ENCODE results near the gene MED26. TPM values are rescaled to one million over a fixed set of nuclear protein-coding genes. Genes with fewer than 3 reads are reported as not detected.
"Not testable (repeated sequence)": the region's sequence is repeated elsewhere in the genome, so short reads cannot be mapped to it uniquely, and the experiment has no call there.

MED26 gene
- total and polyA plus RNA-seq, 10 of the 15 experiments (the other 5 are each of a cell fraction or from before 2014, with no cell fraction given) = 1.1 to 21.4 (median 9.7) TPM

- peaks cover 6 to 14% of the 10 kb centered on the region in 2 experiments for H3K36me3 ChIP-seq (ENCODE audit: control insufficient read depth in 2 of 2, insufficient read depth in 2 of 2, low read length in 1 of 2)
- RAD21 ChIA-PET (ENCODE audit: unreplicated experiment); DNase-seq (ENCODE audit: low read depth, low spot score); in situ Hi-C loops (cut with MboI); ATAC-seq; H3K4me2 ChIP-seq (ENCODE audit: control insufficient read depth, insufficient read depth); H4K20me1 ChIP-seq (ENCODE audit: control insufficient read depth, insufficient read depth); H3K9me3 ChIP-seq (replicated peaks; ENCODE audit: control insufficient read depth, insufficient read depth, low read length); H3K27ac ChIP-seq (ENCODE audit: control insufficient read depth, insufficient read depth); H3K79me2 ChIP-seq (ENCODE audit: control insufficient read depth, insufficient read depth, low read length); H3K4me3 ChIP-seq; intact Hi-C loops (cut with micrococcal nuclease; ENCODE audit: unreplicated experiment); H3K27me3 ChIP-seq (replicated peaks in 1 of 2; ENCODE audit: control insufficient read depth in 2 of 2, insufficient read depth in 2 of 2, low read length in 1 of 2); FAIRE-seq; H3K9ac ChIP-seq (ENCODE audit: control insufficient read depth, insufficient read depth, low read length); H2AFZ ChIP-seq (ENCODE audit: control insufficient read depth, low read depth, low read length): not testable (repeated sequence)
- ChIA-PET POLR2A (interaction anchor here (0.6 to 0.7 kb wide), 2 partner anchors 46 to 1289 kb away, joined by 3 read pairs; no protein-coding TSS in a partner anchor), CTCF (interaction anchor here (0.6 kb wide), 1 partner anchor 462 kb away, joined by 4 read pairs; no protein-coding TSS in a partner anchor), SMC1A (ENCODE audit: uncharacterized antibody, unreplicated experiment) (interaction anchor here (0.7 kb wide), 1 partner anchor 466 kb away, joined by 4 read pairs; no protein-coding TSS in a partner anchor)
- peaks cover 32% of the 10 kb centered on the region for H3K4me1 ChIP-seq (ENCODE audit: control insufficient read depth, insufficient read depth, low read length)
- BruUV-seq (replicated peaks) = TSS peak; percentile 49
- WGBS (ENCODE audit: insufficient coverage, insufficient replicate concordance, low lambda C conversion rate, missing lambda C conversion rate) = 83% methylated on average over 6 of the region's 6 CpGs
Observed at GRCh38 chr19:16551902-16552301, 76.1 kb downstream of the MED26 start.

GRCh38 chr19:16548956-16549355 lies 79.0 kb downstream of the MED26 start:
- no peak overlapping the region for H3K4me3 ChIP-seq
- FAIRE-seq = no peak
- H2AFZ ChIP-seq (ENCODE audit: control insufficient read depth, low read depth, low read length) = no peak overlapping the region
- 98% methylated on average over 4 of the region's 4 CpGs for WGBS (ENCODE audit: insufficient coverage, insufficient replicate concordance, low lambda C conversion rate, missing lambda C conversion rate)
- ATAC-seq = no peak
- no peaks in the 10 kb centered on the region for H3K27me3 ChIP-seq (replicated peaks in 1 of 2; ENCODE audit: control insufficient read depth in 2 of 2, insufficient read depth in 2 of 2, low read length in 1 of 2)
- peaks cover 0 to 6% of the 10 kb centered on the region in 2 experiments for H3K36me3 ChIP-seq (ENCODE audit: control insufficient read depth in 2 of 2, insufficient read depth in 2 of 2, low read length in 1 of 2)
- H3K9ac ChIP-seq (ENCODE audit: control insufficient read depth, insufficient read depth, low read length) = no peak overlapping the region
- RAD21 ChIA-PET (ENCODE audit: unreplicated experiment) = interaction anchor here (0.5 to 0.8 kb wide), 3 partner anchors 63 to 821 kb away, joined by 3 to 4 read pairs (median 4); no protein-coding TSS in a partner anchor
- peak overlapping the region; percentile 1; the same call in 1 of the 2 replicates for H3K4me2 ChIP-seq (ENCODE audit: control insufficient read depth, insufficient read depth)
- POLR2A ChIA-PET = interaction anchor here (0.6 to 1.3 kb wide), 4 partner anchors 18 to 78 kb away, joined by 3 read pairs; no protein-coding TSS in a partner anchor
- H3K27ac ChIP-seq (ENCODE audit: control insufficient read depth, insufficient read depth) = 0 out of 2 replicates have a peak overlapping the region, but pooled peaks have one; percentile 84
- H3K79me2 ChIP-seq (ENCODE audit: control insufficient read depth, insufficient read depth, low read length) = peaks cover 17% of the 10 kb centered on the region
- no peak for DNase-seq (ENCODE audit: low read depth, low spot score)
- no TSS peak for BruUV-seq (replicated peaks)
- H3K4me1 ChIP-seq (ENCODE audit: control insufficient read depth, insufficient read depth, low read length) = peaks cover 38% of the 10 kb centered on the region
- no peaks in the 10 kb centered on the region for H3K9me3 ChIP-seq (replicated peaks; ENCODE audit: control insufficient read depth, insufficient read depth, low read length)
- CTCF ChIA-PET = interaction anchor here (1.3 kb wide), 1 partner anchor 171 kb away, joined by 4 read pairs; the partner anchor contains the start of gene NWD1
- no peak for TF ChIP-seq USF1 (IDR thresholded peaks at IDR 0.05; ENCODE audit: borderline replicate concordance, extremely low read length, insufficient read depth, low read depth, low read length)
- no peak for TF ChIP-seq PBX3 (IDR thresholded peaks at IDR 0.05; ENCODE audit: insufficient replicate concordance, low read depth, low read length)
- TF ChIP-seq TCF3 (IDR thresholded peaks at IDR 0.05; ENCODE audit: borderline replicate concordance, insufficient read depth, low read depth, low read length) = no peak
- no peak for TF ChIP-seq SUPT20H (IDR thresholded peaks at IDR 0.05; ENCODE audit: borderline replicate concordance, control insufficient read depth, low read depth, low read length)
- no peak for TF ChIP-seq MYB (IDR thresholded peaks at IDR 0.05; ENCODE audit: borderline replicate concordance, low read depth, low read length)
- no peak for TF ChIP-seq KAT2A (conservative IDR thresholded peaks at IDR 0.05; ENCODE audit: control insufficient read depth, low read depth, low read length)
- TF ChIP-seq STAT1 (conservative IDR thresholded peaks at IDR 0.05) = no peak
- no peak for TF ChIP-seq NR2C1 (IDR thresholded peaks at IDR 0.05)
- in situ Hi-C loops (cut with MboI) = no loop called here
- no peaks in the 10 kb centered on the region for H4K20me1 ChIP-seq (ENCODE audit: control insufficient read depth, insufficient read depth)
- intact Hi-C loops (cut with micrococcal nuclease; ENCODE audit: unreplicated experiment) = loop anchor here (10.0 kb wide), 1 partner anchor 104 kb away; no protein-coding TSS in a partner anchor
- SMC1A ChIA-PET (ENCODE audit: uncharacterized antibody, unreplicated experiment) = interaction anchor here (0.5 to 1.7 kb wide), 5 partner anchors 25 to 125 kb away, joined by 3 to 4 read pairs (median 3); no protein-coding TSS in a partner anchor

Data from GM12878 (cell line).